ENCODE data around the gene LCE1A. TPM values are rescaled to one million over a fixed set of nuclear protein-coding genes. Genes with fewer than 3 reads are reported as not detected.

The LCE1A gene
- total RNA-seq, result not detected in 2 replicates

GRCh38 chr1:152827173-152827572, at the start of gene LCE1A:
Gene LCE1A, plus strand, starts transcription at chr1:152827473. Its CDS starts 0 bp downstream, at chr1:152827473.

GRCh38 chr1:152786077-152786476, 41.2 kb upstream of the LCE1A start, which contains the start of gene LCE1E:
Gene LCE1E, plus strand, starts transcription at chr1:152786257. Its CDS starts 1,043 bp downstream, at chr1:152787300.

GRCh38 chr1:152796421-152796820, 30.9 kb upstream of the LCE1A start, which contains the start of gene LCE1D:
Gene LCE1D, plus strand, starts transcription at chr1:152796721. Its CDS starts 1,074 bp downstream, at chr1:152797795.

GRCh38 chr1:152806576-152806975, 20.7 kb upstream of the LCE1A start, which contains the start of gene LCE1C:
Gene LCE1C, minus strand, starts transcription at chr1:152806651. Its CDS starts 1,173 bp downstream, at chr1:152805478.

GRCh38 chr1:152811671-152812070, 15.6 kb upstream of the LCE1A start, which contains the start of gene LCE1B:
Gene LCE1B, plus strand, starts transcription at chr1:152811971. Its CDS starts 476 bp downstream, at chr1:152812447.

GRCh38 chr1:152842556-152842955, 15.3 kb downstream of the LCE1A start, which contains the start of gene LCE6A:
Gene LCE6A, plus strand, starts transcription at chr1:152842856. Its CDS starts 665 bp downstream, at chr1:152843521.

GRCh38 chr1:152859696-152860095, 32.4 kb downstream of the LCE1A start, which contains the start of gene LCE7A:
Gene LCE7A, plus strand, starts transcription at chr1:152859996. Its CDS starts 702 bp downstream, at chr1:152860698.

Other genes with a start within 250 kb of the LCE1A start
- gene LCE3D, start 247.0 kb upstream of the LCE1A start, total RNA-seq, result not detected in 2 replicates
- not detected in 2 replicates for gene LCE3C, start 227.2 kb upstream of the LCE1A start, total RNA-seq
- not detected in 2 replicates for gene LCE3B, start 213.7 kb upstream of the LCE1A start, total RNA-seq
- not detected in 2 replicates for gene LCE3A, start 204.4 kb upstream of the LCE1A start, total RNA-seq
- not detected in 2 replicates for gene LCE2D, start 164.1 kb upstream of the LCE1A start, total RNA-seq
- gene LCE2C, start 152.2 kb upstream of the LCE1A start, total RNA-seq, result not detected in 2 replicates
- not detected in 2 replicates for gene LCE2B, start 141.3 kb upstream of the LCE1A start, total RNA-seq
- gene LCE2A, start 129.1 kb upstream of the LCE1A start, total RNA-seq, result not detected in 2 replicates
- not detected in 2 replicates for gene LCE4A, start 119.3 kb upstream of the LCE1A start, total RNA-seq
- gene KPRP, start 69.4 kb upstream of the LCE1A start, total RNA-seq, result not detected in 2 replicates
- not detected in 2 replicates for gene LCE1F, start 52.3 kb upstream of the LCE1A start, total RNA-seq
- not detected in 2 replicates for gene LCE1E, start 41.2 kb upstream of the LCE1A start, total RNA-seq
- not detected in 2 replicates for gene LCE1D, start 30.8 kb upstream of the LCE1A start, total RNA-seq
- gene LCE1C, start 20.8 kb upstream of the LCE1A start, total RNA-seq, result not detected in 2 replicates
- gene LCE1B, start 15.5 kb upstream of the LCE1A start, total RNA-seq, result 0.22 TPM in 1 of 2 replicates, not detected in the other
- not detected in 2 replicates for gene LCE6A, start 15.4 kb downstream of the LCE1A start, total RNA-seq
- gene LCE7A, start 32.5 kb downstream of the LCE1A start, total RNA-seq, result not detected in 2 replicates
- not detected in 2 replicates for gene SMCP, start 50.8 kb downstream of the LCE1A start, total RNA-seq
- gene IVL, start 81.1 kb downstream of the LCE1A start, total RNA-seq, result not detected in 2 replicates
- not detected in 2 replicates for gene SPRR5, start 119.7 kb downstream of the LCE1A start, total RNA-seq
- gene SPRR4, start 143.2 kb downstream of the LCE1A start, total RNA-seq, result not detected in 2 replicates
- not detected in 2 replicates for gene SPRR1A, start 156.6 kb downstream of the LCE1A start, total RNA-seq
- not detected in 2 replicates for gene SPRR3, start 174.3 kb downstream of the LCE1A start, total RNA-seq
- gene SPRR1B, start 203.7 kb downstream of the LCE1A start, total RNA-seq, result not detected in 2 replicates
- not detected in 2 replicates for gene SPRR2D, start 213.6 kb downstream of the LCE1A start, total RNA-seq
- not detected in 2 replicates for gene SPRR2A, start 230.0 kb downstream of the LCE1A start, total RNA-seq
- gene SPRR2B, start 244.1 kb downstream of the LCE1A start, total RNA-seq, result not detected in 2 replicates